HepG2 (cell line): ENCODE measurements around the gene SLC39A1. TPM values are rescaled to one million over a fixed set of nuclear protein-coding genes. Genes with fewer than 3 reads are reported as not detected.

Source experiments
- CENPX ChIP-seq: sonication (generic); formaldehyde crosslinking; IDR thresholded peaks from 2 replicates; pipeline ENCODE4 v1.9.0; 2021; ENCODE audit warnings: mild to moderate bottlenecking, missing genetic modification reagents, moderate library complexity
- FOXA3 ChIP-seq: IDR thresholded peaks from 2 replicates; pipeline ENCODE4 v1.6.1; 2016; ENCODE audit warnings: missing genetic modification reagents, missing compliant biosample characterization
- GTF3A ChIP-seq: sonication (generic); formaldehyde crosslinking; conservative IDR thresholded peaks from 2 replicates; pipeline ENCODE4 v1.4.0; 2020; ENCODE audit warnings: mild to moderate bottlenecking, missing genetic modification reagents
- HOXD1 ChIP-seq: sonication (generic); formaldehyde crosslinking; IDR thresholded peaks from 2 replicates; pipeline ENCODE4 v1.5.0; 2020; ENCODE audit warnings: missing genetic modification reagents
- MATR3 ChIP-seq: sonication (generic); formaldehyde crosslinking; IDR thresholded peaks from 2 replicates; pipeline ENCODE4 v1.4.0; 2020; ENCODE audit warnings: missing genetic modification reagents
- NFE2 ChIP-seq: sonication (generic); formaldehyde crosslinking; IDR thresholded peaks from 2 replicates; pipeline ENCODE4 v1.4.0; 2020; ENCODE audit warnings: missing genetic modification reagents
- PHF8 ChIP-seq: sonication (generic); formaldehyde crosslinking; IDR thresholded peaks from 2 replicates; pipeline ENCODE4 v1.5.0; 2020; ENCODE audit warnings: missing genetic modification reagents
- ZNF224 ChIP-seq: sonication (generic); formaldehyde crosslinking; IDR thresholded peaks from 2 replicates; pipeline ENCODE4 v1.5.0; 2020; ENCODE audit warnings: mild to moderate bottlenecking, missing genetic modification reagents
- ZNF652 ChIP-seq: IDR thresholded peaks from 2 replicates; pipeline ENCODE4 v1.6.1; 2016; ENCODE audit warnings: low read depth, borderline replicate concordance
- ZNF773 ChIP-seq: sonication (generic); formaldehyde crosslinking; IDR thresholded peaks from 2 replicates; pipeline ENCODE4 v1.4.0; 2020; ENCODE audit warnings: missing genetic modification reagents, borderline replicate concordance
- ZNF776 ChIP-seq: sonication (generic); formaldehyde crosslinking; IDR thresholded peaks from 2 replicates; pipeline ENCODE4 v1.4.0; 2020; ENCODE audit warnings: mild to moderate bottlenecking, missing genetic modification reagents
- ZNF83 ChIP-seq: sonication (generic); formaldehyde crosslinking; IDR thresholded peaks from 2 replicates; pipeline ENCODE4 v1.4.0; 2020; ENCODE audit warnings: missing genetic modification reagents, mild to moderate bottlenecking, borderline replicate concordance
- polyA plus RNA-seq, 8 experiments: library from polyadenylated mRNA; depleted of rRNA in 3 of 8; stranded (reverse) in 7 of 8; unstranded in 1 of 8; fragments of >200 nt; fragmentation: Illumina TruSeq in 4 of 8; extraction: Trizol in 4 of 8; gene quantifications; 2 replicates each; pipeline versions ENCODE4 v1.2.1 to v1.2.3, GENCODE V29; 2011 to 2016; ENCODE audit warnings: low read depth in 4 of 8, missing spikeins in 1 of 8, mixed read lengths in 1 of 8; ENCODE audit not compliant: insufficient read depth in 1 of 8
- total RNA-seq, 5 experiments: library from RNA; depleted of rRNA; stranded (reverse); fragments of >200 nt; fragmentation: Illumina TruSeq; extraction: Trizol; gene quantifications; 2 replicates each; pipeline ENCODE4 v1.2.3, GENCODE V29; 2016; ENCODE audit warnings: low read depth in 1 of 5
- TF ChIP-seq, protein P1 (sequence below): sonication (generic); formaldehyde crosslinking; IDR thresholded peaks from 2 replicates; pipeline ENCODE4 v1.8.1; 2023; ENCODE audit warnings: mild to moderate bottlenecking, missing genetic modification reagents
- TF ChIP-seq, protein P2 (sequence below): sonication (generic); formaldehyde crosslinking; IDR thresholded peaks from 2 replicates; pipeline ENCODE4 v1.4.0; 2020; ENCODE audit warnings: missing genetic modification reagents, borderline replicate concordance
- TF ChIP-seq, protein P3 (sequence below): sonication (generic); formaldehyde crosslinking; IDR thresholded peaks from 2 replicates; pipeline ENCODE4 v1.4.0; 2020; ENCODE audit warnings: missing genetic modification reagents, borderline replicate concordance

SLC39A1 gene
- total and polyA plus RNA-seq, 2 of the 13 experiments (the other 11 are each of a cell fraction or from before 2014, with no cell fraction given): 71.2 to 78.4 TPM

- TF ChIP-seq, protein P1, sequence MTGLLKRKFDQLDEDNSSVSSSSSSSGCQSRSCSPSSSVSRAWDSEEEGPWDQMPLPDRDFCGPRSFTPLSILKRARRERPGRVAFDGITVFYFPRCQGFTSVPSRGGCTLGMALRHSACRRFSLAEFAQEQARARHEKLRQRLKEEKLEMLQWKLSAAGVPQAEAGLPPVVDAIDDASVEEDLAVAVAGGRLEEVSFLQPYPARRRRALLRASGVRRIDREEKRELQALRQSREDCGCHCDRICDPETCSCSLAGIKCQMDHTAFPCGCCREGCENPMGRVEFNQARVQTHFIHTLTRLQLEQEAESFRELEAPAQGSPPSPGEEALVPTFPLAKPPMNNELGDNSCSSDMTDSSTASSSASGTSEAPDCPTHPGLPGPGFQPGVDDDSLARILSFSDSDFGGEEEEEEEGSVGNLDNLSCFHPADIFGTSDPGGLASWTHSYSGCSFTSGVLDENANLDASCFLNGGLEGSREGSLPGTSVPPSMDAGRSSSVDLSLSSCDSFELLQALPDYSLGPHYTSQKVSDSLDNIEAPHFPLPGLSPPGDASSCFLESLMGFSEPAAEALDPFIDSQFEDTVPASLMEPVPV (CRISPR knock-in tag): no peak
- TF ChIP-seq HOXD1 (CRISPR knock-in tag) (peak; percentile 44; the same call in 1 of the 2 replicates), ZNF652 (CRISPR knock-in tag) (0 out of 2 replicates have a peak, but pooled peaks have one; percentile 8), GTF3A (CRISPR knock-in tag) (no peak), CENPX (CRISPR knock-in tag) (no peak), ZNF83 (CRISPR knock-in tag) (no peak), ZNF773 (CRISPR knock-in tag) (no peak; the same call in 1 of the 2 replicates), NFE2 (no peak), ZNF776 (CRISPR knock-in tag) (peak; percentile 93; the same call in 1 of the 2 replicates), ZNF224 (CRISPR knock-in tag) (no peak; the same call in 1 of the 2 replicates), MATR3 (CRISPR knock-in tag) (no peak), PHF8 (peak; percentile 85), FOXA3 (CRISPR knock-in tag) (peak; percentile 31; the same call in 1 of the 2 replicates)
- TF ChIP-seq, protein P2, sequence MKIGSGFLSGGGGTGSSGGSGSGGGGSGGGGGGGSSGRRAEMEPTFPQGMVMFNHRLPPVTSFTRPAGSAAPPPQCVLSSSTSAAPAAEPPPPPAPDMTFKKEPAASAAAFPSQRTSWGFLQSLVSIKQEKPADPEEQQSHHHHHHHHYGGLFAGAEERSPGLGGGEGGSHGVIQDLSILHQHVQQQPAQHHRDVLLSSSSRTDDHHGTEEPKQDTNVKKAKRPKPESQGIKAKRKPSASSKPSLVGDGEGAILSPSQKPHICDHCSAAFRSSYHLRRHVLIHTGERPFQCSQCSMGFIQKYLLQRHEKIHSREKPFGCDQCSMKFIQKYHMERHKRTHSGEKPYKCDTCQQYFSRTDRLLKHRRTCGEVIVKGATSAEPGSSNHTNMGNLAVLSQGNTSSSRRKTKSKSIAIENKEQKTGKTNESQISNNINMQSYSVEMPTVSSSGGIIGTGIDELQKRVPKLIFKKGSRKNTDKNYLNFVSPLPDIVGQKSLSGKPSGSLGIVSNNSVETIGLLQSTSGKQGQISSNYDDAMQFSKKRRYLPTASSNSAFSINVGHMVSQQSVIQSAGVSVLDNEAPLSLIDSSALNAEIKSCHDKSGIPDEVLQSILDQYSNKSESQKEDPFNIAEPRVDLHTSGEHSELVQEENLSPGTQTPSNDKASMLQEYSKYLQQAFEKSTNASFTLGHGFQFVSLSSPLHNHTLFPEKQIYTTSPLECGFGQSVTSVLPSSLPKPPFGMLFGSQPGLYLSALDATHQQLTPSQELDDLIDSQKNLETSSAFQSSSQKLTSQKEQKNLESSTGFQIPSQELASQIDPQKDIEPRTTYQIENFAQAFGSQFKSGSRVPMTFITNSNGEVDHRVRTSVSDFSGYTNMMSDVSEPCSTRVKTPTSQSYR (CRISPR knock-in tag): no peak
- TF ChIP-seq, protein P3, sequence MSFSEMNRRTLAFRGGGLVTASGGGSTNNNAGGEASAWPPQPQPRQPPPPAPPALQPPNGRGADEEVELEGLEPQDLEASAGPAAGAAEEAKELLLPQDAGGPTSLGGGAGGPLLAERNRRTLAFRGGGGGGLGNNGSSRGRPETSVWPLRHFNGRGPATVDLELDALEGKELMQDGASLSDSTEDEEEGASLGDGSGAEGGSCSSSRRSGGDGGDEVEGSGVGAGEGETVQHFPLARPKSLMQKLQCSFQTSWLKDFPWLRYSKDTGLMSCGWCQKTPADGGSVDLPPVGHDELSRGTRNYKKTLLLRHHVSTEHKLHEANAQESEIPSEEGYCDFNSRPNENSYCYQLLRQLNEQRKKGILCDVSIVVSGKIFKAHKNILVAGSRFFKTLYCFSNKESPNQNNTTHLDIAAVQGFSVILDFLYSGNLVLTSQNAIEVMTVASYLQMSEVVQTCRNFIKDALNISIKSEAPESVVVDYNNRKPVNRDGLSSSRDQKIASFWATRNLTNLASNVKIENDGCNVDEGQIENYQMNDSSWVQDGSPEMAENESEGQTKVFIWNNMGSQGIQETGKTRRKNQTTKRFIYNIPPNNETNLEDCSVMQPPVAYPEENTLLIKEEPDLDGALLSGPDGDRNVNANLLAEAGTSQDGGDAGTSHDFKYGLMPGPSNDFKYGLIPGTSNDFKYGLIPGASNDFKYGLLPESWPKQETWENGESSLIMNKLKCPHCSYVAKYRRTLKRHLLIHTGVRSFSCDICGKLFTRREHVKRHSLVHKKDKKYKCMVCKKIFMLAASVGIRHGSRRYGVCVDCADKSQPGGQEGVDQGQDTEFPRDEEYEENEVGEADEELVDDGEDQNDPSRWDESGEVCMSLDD (CRISPR knock-in tag): peak; percentile 21; the same call in 1 of the 2 replicates
Measured at GRCh38 chr1:153977250-153978240, 14.2 kb upstream of the SLC39A1 start, which contains the start of gene JTB (continued).
